SK-N-SH (cell line): ENCODE data around the gene EIF1. TPM values are rescaled to one million over a fixed set of nuclear protein-coding genes. Genes with fewer than 3 reads are reported as not detected.
A peak's percentile ranks its signal among the peaks of the same experiment; 100 is the strongest.

Experiments
- CTCF ChIA-PET: fragments of 300-600, 350-600 bp; formaldehyde crosslinking; extraction: SDS; loops from one replicate; lab custom pipeline; 2021; lab: Yijun Ruan, JAX
- POLR2A ChIA-PET: fragments of 350-600 bp; sonication (Branson Sonifier 250); formaldehyde crosslinking; extraction: SDS; loops from one replicate; lab custom pipeline; 2020; ENCODE audit warnings: antibody characterized with exemption, inconsistent platforms; lab: Yijun Ruan, JAX
- DNase-seq: peaks from one replicate; pipeline ENCODE4 v3.0.0; 2012
- H2AFZ ChIP-seq: fragments of 200-600 bp; sonication (generic); 2 replicates; pipeline ENCODE4 v1.8.1; 2016; ENCODE audit warnings: antibody characterized with exemption, mild to moderate bottlenecking, low read depth
- H3F3A ChIP-seq: fragments of 200-600 bp; sonication (generic); replicated peaks from 2 replicates; pipeline ENCODE3; 2016; ENCODE audit warnings: antibody characterized with exemption, mild to moderate bottlenecking; ENCODE audit not compliant: insufficient read depth
- H3K27ac ChIP-seq, 2 experiments: fragments of 200-500 bp in 1 of 2; fragments of 200-600 bp in 1 of 2; sonication (Bioruptor generic) in 1 of 2; sonication (generic), shearing (Covaris generic) in 1 of 2; 2 replicates each; pipeline versions ENCODE4 v1.5.1 to v1.6.1; 2014 to 2016; ENCODE audit warnings: low read depth in 2 of 2, inconsistent platforms in 1 of 2, low read length in 1 of 2, mild to moderate bottlenecking in 1 of 2, mixed read lengths in 1 of 2
- H3K27me3 ChIP-seq: fragments of 200-600 bp; sonication (generic), shearing (Covaris generic); 2 replicates; pipeline ENCODE4 v1.6.1; 2016; ENCODE audit warnings: mixed run types; ENCODE audit not compliant: insufficient read depth
- H3K36me3 ChIP-seq, 2 experiments: fragments of 200-500 bp in 1 of 2; fragments of 200-600 bp in 1 of 2; sonication (Bioruptor generic) in 1 of 2; sonication (generic) in 1 of 2; replicated peaks in 1 of 2; 2 replicates each; pipeline versions ENCODE3 to v1.5.1; 2014 to 2016; ENCODE audit warnings: low read length in 1 of 2, mild to moderate bottlenecking in 1 of 2; ENCODE audit not compliant: insufficient read depth in 2 of 2, control insufficient read depth in 1 of 2
- H3K4me1 ChIP-seq, 2 experiments: fragments of 200-500 bp in 1 of 2; fragments of 200-600 bp in 1 of 2; sonication (Bioruptor generic) in 1 of 2; sonication (generic), shearing (Covaris generic) in 1 of 2; 2 replicates each; pipeline versions ENCODE4 v1.5.1 to v1.6.1; 2014 to 2016; ENCODE audit warnings: low read depth in 1 of 2, low read length in 1 of 2, mixed run types in 1 of 2; ENCODE audit not compliant: insufficient read depth in 2 of 2, control insufficient read depth in 1 of 2
- H3K4me2 ChIP-seq: fragments of 200-600 bp; sonication (generic), shearing (Covaris generic); 2 replicates; pipeline ENCODE4 v1.6.1; 2017; ENCODE audit warnings: mixed run types
- H3K4me3 ChIP-seq, 2 experiments: fragments of 200-500 bp in 1 of 2; fragments of 200-600 bp in 1 of 2; sonication (Bioruptor generic) in 1 of 2; sonication (generic), shearing (Covaris generic) in 1 of 2; 2 replicates each; pipeline versions ENCODE4 v1.5.1 to v1.8.1; 2014 to 2016; ENCODE audit warnings: low read depth in 2 of 2, inconsistent platforms in 1 of 2, low read length in 1 of 2, mild to moderate bottlenecking in 1 of 2, mixed read lengths in 1 of 2, moderate library complexity in 1 of 2
- H3K79me2 ChIP-seq: fragments of 200-600 bp; sonication (generic); 2 replicates; pipeline ENCODE4 v1.8.1; 2017; ENCODE audit warnings: mild to moderate bottlenecking; ENCODE audit not compliant: insufficient read depth
- H3K9ac ChIP-seq: fragments of 200-600 bp; sonication (generic); 2 replicates; pipeline ENCODE4 v1.6.1; 2017; ENCODE audit warnings: mixed run types
- H3K9me2 ChIP-seq: fragments of 200-600 bp; sonication (generic); 2 replicates; pipeline ENCODE4 v1.6.1; 2017; ENCODE audit warnings: mixed run types
- H3K9me3 ChIP-seq: fragments of 200-600 bp; sonication (generic); 2 replicates; pipeline ENCODE4 v1.6.1; 2017; ENCODE audit warnings: mixed run types, mild to moderate bottlenecking, moderate library complexity
- H4K20me1 ChIP-seq: fragments of 200-600 bp; sonication (generic); 2 replicates; pipeline ENCODE4 v1.6.1; 2017; ENCODE audit warnings: mild to moderate bottlenecking, mixed run types; ENCODE audit not compliant: insufficient read depth
- EZH2phosphoT487 ChIP-seq: fragments of 200-600 bp; sonication (generic); IDR thresholded peaks from 2 replicates; pipeline ENCODE4 v1.6.1; 2017; ENCODE audit warnings: low read depth, mixed run types, mild to moderate bottlenecking, antibody characterized with exemption, moderate library complexity, borderline replicate concordance
- FOSL2 ChIP-seq: IDR thresholded peaks from 2 replicates; pipeline ENCODE4 v1.4.0; 2012; ENCODE audit warnings: low read depth, mild to moderate bottlenecking, moderate library complexity, borderline replicate concordance
- GATA2 ChIP-seq: sonication (generic); formaldehyde crosslinking; IDR thresholded peaks from 2 replicates; pipeline ENCODE4 v1.5.0; 2020; ENCODE audit warnings: mild to moderate bottlenecking, missing genetic modification reagents
- JUND ChIP-seq: IDR thresholded peaks from 2 replicates; pipeline ENCODE4 v1.4.0; 2012
- SIN3A ChIP-seq: IDR thresholded peaks from 2 replicates; pipeline ENCODE4 v1.6.1; 2012; ENCODE audit warnings: low read depth, mild to moderate bottlenecking, low read length, moderate library complexity, borderline replicate concordance
- WGBS: methylation state at CpG from one replicate; pipeline ENCODE4 v1.1.6; 2017; ENCODE audit warnings: low lambda C conversion rate; 5-methylcytosine and 5-hydroxymethylcytosine counted together
- polyA plus RNA-seq, 3 experiments: library from polyadenylated mRNA; depleted of rRNA; stranded (reverse); fragments of >200 nt; gene quantifications; 2 replicates each; pipeline ENCODE4 v1.2.3, GENCODE V29; 2012
- TF ChIP-seq, protein P1 (sequence below): fragments of 150-350 bp; IDR thresholded peaks from 2 replicates; pipeline ENCODE4 v1.6.1; 2016; ENCODE audit warnings: mild to moderate bottlenecking, low read depth, low read length
- TF ChIP-seq, protein P2 (sequence below): IDR thresholded peaks from 2 replicates; pipeline ENCODE4; 2012

The EIF1 gene
- polyA plus RNA-seq, 1 of the 3 experiments (the other 2 are of a cell fraction): 300 TPM

DNA sequence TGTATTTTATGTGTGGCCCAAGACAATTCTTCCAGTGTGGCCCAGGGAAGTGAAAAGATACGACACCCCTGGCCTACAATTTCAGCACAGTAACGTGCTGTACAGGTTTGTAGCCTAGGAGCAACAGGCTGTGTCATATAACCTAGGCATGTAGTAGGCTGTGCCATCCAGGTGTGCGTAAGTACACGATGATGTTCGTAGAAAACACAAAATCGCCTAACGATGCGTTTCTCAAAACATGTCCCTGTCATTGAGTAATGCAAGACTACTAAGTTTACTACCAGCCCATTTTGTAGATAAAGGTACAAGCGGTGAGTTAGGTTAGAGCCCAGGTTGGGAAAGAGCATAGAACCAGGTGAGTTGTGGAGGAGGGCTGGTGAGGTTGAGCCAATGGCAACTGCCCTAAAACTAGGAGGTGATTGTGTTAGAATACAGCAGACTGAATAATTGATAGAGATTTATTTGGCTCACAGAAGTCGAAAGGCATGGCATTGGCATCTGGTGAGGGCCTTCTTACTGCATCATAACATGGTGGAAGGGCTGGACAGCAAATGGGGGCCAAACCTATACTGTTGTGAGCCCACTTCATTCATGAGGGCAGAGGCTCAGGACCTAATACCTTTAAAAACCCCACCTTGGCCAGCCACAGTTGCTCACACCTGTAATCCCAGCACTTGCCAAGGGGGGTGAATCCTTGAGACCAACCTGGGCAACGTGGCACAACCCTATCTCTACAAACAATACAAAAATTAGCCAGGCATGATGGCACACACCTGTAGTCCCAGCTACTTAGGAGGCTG is 4.2 kb downstream of the EIF1 start:
- H3K79me2 ChIP-seq: peaks cover 27% of the 10 kb centered on the region
- H3K4me3 ChIP-seq: no peak overlapping the region
- no peak overlapping the region for H3K4me2 ChIP-seq
- ChIA-PET POLR2A (interaction anchor here (0.6 to 0.9 kb wide), 3 partner anchors 19 to 149 kb away, joined by 3 read pairs; no protein-coding TSS in a partner anchor), CTCF (interaction anchor here (1.0 to 18.0 kb wide), 3 partner anchors 9 to 27 kb away, joined by 3 to 235 read pairs (median 3); no protein-coding TSS in a partner anchor)
- H3K27me3 ChIP-seq: no peaks in the 10 kb centered on the region
- whole genome bisulfite sequencing: 93% methylated on average over 11 of the region's 11 CpGs
- peaks cover 76% of the 10 kb centered on the region for H3F3A ChIP-seq
- H3K27ac ChIP-seq: peak overlapping the region in 1 of 2 experiments; percentile 100; a peak in 1 of 4 replicates
- peaks cover 12 to 13% of the 10 kb centered on the region in 2 experiments for H3K4me1 ChIP-seq
- H2AFZ ChIP-seq: no peak overlapping the region
- H3K36me3 ChIP-seq: peaks cover 38 to 53% of the 10 kb centered on the region in 2 experiments
- H3K9ac ChIP-seq: no peak overlapping the region
- DNase-seq: no peak
- TF ChIP-seq SIN3A (peak; percentile 66; the same call in 1 of the 2 replicates), JUND (peak; percentile 22; the same call in 1 of the 2 replicates), EZH2phosphoT487 (no peak)
- H4K20me1 ChIP-seq: peaks cover 42% of the 10 kb centered on the region
- no peaks in the 10 kb centered on the region for H3K9me3 ChIP-seq
- H3K9me2 ChIP-seq: no peaks in the 10 kb centered on the region

DNA sequence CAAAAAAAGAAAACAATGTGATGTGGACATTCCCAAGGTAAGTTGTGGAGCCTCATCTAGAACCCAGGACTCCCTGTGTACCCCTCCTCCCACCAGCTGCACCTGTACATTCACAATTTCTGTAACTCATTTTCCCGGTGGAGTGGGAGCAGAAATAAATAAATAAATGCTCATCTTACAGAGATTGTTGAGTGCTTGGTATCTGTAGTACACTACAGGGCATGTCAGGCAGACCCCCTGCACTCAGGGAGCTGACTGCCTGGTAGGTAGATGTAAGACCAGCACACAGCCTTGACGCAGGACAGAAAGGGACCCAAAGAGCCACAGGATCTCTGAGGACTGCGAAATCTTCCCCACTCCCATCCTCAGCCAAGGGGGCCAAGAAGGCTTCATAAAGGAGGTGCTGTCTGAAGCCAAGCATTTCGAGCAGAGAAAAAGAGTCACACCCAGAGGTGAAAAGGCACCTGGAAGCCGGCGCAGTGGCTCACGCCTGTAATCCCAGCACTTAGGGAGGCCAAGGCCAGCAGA is 6.5 kb downstream of the EIF1 start:
- ChIA-PET POLR2A (interaction anchor here (0.6 kb wide), 1 partner anchor 16 kb away, joined by 4 read pairs; no protein-coding TSS in a partner anchor), CTCF (interaction anchor here (0.6 to 3.1 kb wide), 25 partner anchors 10 to 1248 kb away, joined by 3 to 125 read pairs (median 6); partner anchors contain the start of genes GAST, JUP, NKIRAS2 and P3H4)
- Histone ChIP-seq H3K4me1 (peaks cover 9 to 12% of the 10 kb centered on the region in 2 experiments), H3K9me3 (no peaks in the 10 kb centered on the region), H3K9me2 (no peaks in the 10 kb centered on the region), H4K20me1 (peaks cover 33% of the 10 kb centered on the region), H3F3A (peaks cover 63% of the 10 kb centered on the region), H3K79me2 (peaks cover 15% of the 10 kb centered on the region), H3K4me3 (no peak overlapping the region), H3K27me3 (no peaks in the 10 kb centered on the region), H3K27ac (no peak overlapping the region), H3K36me3 (peaks cover 30 to 45% of the 10 kb centered on the region in 2 experiments), H3K4me2 (no peak overlapping the region), H2AFZ (no peak overlapping the region), H3K9ac (no peak overlapping the region)
- TF ChIP-seq, protein P1, sequence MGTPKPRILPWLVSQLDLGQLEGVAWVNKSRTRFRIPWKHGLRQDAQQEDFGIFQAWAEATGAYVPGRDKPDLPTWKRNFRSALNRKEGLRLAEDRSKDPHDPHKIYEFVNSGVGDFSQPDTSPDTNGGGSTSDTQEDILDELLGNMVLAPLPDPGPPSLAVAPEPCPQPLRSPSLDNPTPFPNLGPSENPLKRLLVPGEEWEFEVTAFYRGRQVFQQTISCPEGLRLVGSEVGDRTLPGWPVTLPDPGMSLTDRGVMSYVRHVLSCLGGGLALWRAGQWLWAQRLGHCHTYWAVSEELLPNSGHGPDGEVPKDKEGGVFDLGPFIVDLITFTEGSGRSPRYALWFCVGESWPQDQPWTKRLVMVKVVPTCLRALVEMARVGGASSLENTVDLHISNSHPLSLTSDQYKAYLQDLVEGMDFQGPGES: no peak
- TF ChIP-seq GATA2 (CRISPR knock-in tag) (no peak), JUND (no peak), FOSL2 (no peak)
- TF ChIP-seq, protein P2, sequence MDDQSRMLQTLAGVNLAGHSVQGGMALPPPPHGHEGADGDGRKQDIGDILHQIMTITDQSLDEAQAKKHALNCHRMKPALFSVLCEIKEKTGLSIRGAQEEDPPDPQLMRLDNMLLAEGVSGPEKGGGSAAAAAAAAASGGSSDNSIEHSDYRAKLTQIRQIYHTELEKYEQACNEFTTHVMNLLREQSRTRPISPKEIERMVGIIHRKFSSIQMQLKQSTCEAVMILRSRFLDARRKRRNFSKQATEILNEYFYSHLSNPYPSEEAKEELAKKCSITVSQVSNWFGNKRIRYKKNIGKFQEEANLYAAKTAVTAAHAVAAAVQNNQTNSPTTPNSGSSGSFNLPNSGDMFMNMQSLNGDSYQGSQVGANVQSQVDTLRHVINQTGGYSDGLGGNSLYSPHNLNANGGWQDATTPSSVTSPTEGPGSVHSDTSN: no peak
- WGBS: 81% methylated on average over 6 of the region's 7 CpGs
- DNase-seq: no peak
